Calu3 (cell line): ENCODE results near the gene SPAM1. TPM values are rescaled to one million over a fixed set of nuclear protein-coding genes. Genes with fewer than 3 reads are reported as not detected.
"Not testable (repeated sequence)": the region's sequence is repeated elsewhere in the genome, so short reads cannot be mapped to it uniquely, and the experiment has no call there.

Experiments
- BruUV-seq: library from RNA; stranded (reverse); fragments of 400-500 nt; replicated peaks from 2 replicates; lab custom pipeline; 2021; lab: Mats Ljungman, UMichigan
- CTCF ChIA-PET: fragments of 300-600 bp; sonication (Branson Sonifier 250); formaldehyde crosslinking; loops from one replicate; lab custom pipeline; 2022; ENCODE audit warnings: antibody characterized with exemption; lab: Charles Lee
- DNase-seq: peaks from one replicate; pipeline ENCODE4 v3.0.0; 2022
- H3K27ac Mint-ChIP-seq: one replicate; pipeline ENCODE4 v1.8.0; 2022; ENCODE audit warnings: mixed read lengths; ENCODE audit not compliant: unreplicated experiment
- H3K27me3 Mint-ChIP-seq: one replicate; pipeline ENCODE4 v1.8.0; 2022; ENCODE audit warnings: mixed read lengths; ENCODE audit not compliant: unreplicated experiment
- H3K36me3 Mint-ChIP-seq: one replicate; pipeline ENCODE4 v1.8.0; 2022; ENCODE audit warnings: mild to moderate bottlenecking, moderate library complexity, mixed read lengths; ENCODE audit not compliant: insufficient read depth, unreplicated experiment
- H3K4me1 Mint-ChIP-seq: one replicate; pipeline ENCODE4 v1.8.0; 2022; ENCODE audit warnings: mild to moderate bottlenecking, low read depth, mixed read lengths; ENCODE audit not compliant: unreplicated experiment
- H3K4me3 Mint-ChIP-seq: one replicate; pipeline ENCODE4 v1.8.0; 2022; ENCODE audit warnings: mild to moderate bottlenecking, low read depth, moderate library complexity, mixed read lengths; ENCODE audit not compliant: unreplicated experiment
- H3K9me3 Mint-ChIP-seq: one replicate; pipeline ENCODE4 v1.8.0; 2022; ENCODE audit warnings: low read depth, mixed read lengths; ENCODE audit not compliant: unreplicated experiment
- intact Hi-C: fragments of 100-400 bp; cut with micrococcal nuclease; formaldehyde crosslinking; loops from one replicate; pipeline ENCODE4 v1.10.0; 2022; ENCODE audit not compliant: unreplicated experiment
- total RNA-seq: library from RNA; stranded (reverse); gene quantifications from 2 replicates; pipeline ENCODE4 v1.2.3, GENCODE V29; 2022
- TF ChIP-seq, protein P1 (sequence below): fragments of 200-600 bp; IDR thresholded peaks from one replicate; pipeline ENCODE4 v1.8.0; 2022; ENCODE audit warnings: antibody characterized with exemption; ENCODE audit not compliant: unreplicated experiment

Gene SPAM1
- total RNA-seq, 1 experiment from 2014 or later: not detected

DNA sequence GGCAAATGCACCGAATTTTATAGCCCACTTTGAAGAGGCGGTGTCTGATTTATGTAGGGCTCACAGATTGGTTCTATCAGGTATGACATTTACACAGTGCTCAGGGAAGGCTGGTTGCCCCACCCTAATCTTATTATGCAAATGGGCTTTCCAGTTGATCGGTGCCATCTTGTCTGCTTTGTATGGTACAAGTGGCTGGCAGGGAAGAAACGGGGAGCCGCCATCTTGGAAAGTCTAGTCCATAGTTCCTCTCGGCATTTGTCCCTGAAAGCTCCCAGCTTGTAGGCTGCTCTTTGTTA lies 71.2 kb downstream of the SPAM1 start:
- BruUV-seq: no TSS peak
- Mint-ChIP-seq H3K27ac (no peak overlapping the region), H3K36me3 (no peaks in the 10 kb centered on the region), H3K4me1 (no peaks in the 10 kb centered on the region), H3K27me3 (peaks cover 27% of the 10 kb centered on the region), H3K9me3 (no peaks in the 10 kb centered on the region), H3K4me3 (no peak overlapping the region)
- CTCF ChIA-PET: no interaction called here
- intact Hi-C loops: loop anchor here (10.0 kb wide), 1 partner anchor 59 kb away; no protein-coding TSS in a partner anchor
- TF ChIP-seq, protein P1, sequence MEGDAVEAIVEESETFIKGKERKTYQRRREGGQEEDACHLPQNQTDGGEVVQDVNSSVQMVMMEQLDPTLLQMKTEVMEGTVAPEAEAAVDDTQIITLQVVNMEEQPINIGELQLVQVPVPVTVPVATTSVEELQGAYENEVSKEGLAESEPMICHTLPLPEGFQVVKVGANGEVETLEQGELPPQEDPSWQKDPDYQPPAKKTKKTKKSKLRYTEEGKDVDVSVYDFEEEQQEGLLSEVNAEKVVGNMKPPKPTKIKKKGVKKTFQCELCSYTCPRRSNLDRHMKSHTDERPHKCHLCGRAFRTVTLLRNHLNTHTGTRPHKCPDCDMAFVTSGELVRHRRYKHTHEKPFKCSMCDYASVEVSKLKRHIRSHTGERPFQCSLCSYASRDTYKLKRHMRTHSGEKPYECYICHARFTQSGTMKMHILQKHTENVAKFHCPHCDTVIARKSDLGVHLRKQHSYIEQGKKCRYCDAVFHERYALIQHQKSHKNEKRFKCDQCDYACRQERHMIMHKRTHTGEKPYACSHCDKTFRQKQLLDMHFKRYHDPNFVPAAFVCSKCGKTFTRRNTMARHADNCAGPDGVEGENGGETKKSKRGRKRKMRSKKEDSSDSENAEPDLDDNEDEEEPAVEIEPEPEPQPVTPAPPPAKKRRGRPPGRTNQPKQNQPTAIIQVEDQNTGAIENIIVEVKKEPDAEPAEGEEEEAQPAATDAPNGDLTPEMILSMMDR: no peak
- no peak for DNase-seq

- no TSS peak for BruUV-seq
- DNase-seq: no peak
- CTCF ChIA-PET: no interaction called here
- TF ChIP-seq, protein P1: no peak
- Mint-ChIP-seq H3K9me3 (no peaks in the 10 kb centered on the region), H3K27ac (no peak overlapping the region), H3K4me1 (no peaks in the 10 kb centered on the region), H3K27me3 (peaks cover 41% of the 10 kb centered on the region), H3K36me3 (no peaks in the 10 kb centered on the region), H3K4me3 (no peak overlapping the region)
- intact Hi-C loops: loop anchor here (10.0 kb wide), 1 partner anchor 56 kb away; no protein-coding TSS in a partner anchor
Observed at GRCh38 chr7:123998921-123999320, 73.9 kb downstream of the SPAM1 start.

DNA sequence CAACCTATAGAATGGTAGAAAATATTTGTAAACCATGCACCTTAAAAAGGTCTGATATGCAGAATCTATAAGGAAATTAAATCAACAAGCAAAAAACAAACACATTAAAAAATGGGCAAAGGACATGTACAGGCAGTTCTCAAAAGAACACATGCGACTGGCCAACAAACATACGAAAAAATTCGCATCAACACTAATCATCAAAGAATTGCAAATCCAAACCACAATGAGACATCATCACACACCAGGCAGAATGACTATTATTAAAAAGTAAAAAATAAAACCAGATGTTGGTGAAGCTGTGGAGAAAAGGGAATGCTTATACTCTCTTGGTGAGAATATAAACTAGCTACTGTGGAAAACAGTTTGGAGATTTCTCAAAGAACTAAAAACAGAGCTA lies 74.7 kb downstream of the SPAM1 start:
- intact Hi-C loops: loop anchor here (10.0 kb wide), 1 partner anchor 55 kb away; no protein-coding TSS in a partner anchor
- peaks cover 42% of the 10 kb centered on the region for H3K27me3 Mint-ChIP-seq
- TF ChIP-seq, protein P1: no peak
- CTCF ChIA-PET: no interaction called here
- no peaks in the 10 kb centered on the region for H3K36me3 Mint-ChIP-seq
- no peaks in the 10 kb centered on the region for H3K9me3 Mint-ChIP-seq
- DNase-seq: no peak
- no peaks in the 10 kb centered on the region for H3K4me1 Mint-ChIP-seq
- no TSS peak for BruUV-seq
- H3K4me3 Mint-ChIP-seq: no peak overlapping the region
- H3K27ac Mint-ChIP-seq: no peak overlapping the region

DNA sequence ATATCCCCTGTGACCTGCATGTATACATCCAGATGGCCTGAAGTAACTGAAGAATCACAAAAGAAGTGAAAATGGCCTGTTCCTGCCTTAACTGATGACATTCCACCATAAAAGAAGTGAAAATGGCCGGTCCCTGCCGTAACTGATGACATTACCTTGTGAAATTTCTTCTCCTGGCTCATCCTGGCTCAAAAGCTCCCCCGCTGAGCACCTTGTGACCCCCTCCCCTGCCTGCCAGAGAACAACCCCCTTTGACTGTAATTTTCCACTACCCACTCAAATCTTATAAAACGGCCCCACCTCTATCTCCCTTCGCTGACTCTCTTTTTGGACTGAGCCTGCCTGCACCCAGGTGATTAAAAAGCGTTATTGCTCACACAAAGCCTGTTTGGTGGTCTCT lies 83.3 kb downstream of the SPAM1 start:
- BruUV-seq, H3K36me3 Mint-ChIP-seq, H3K9me3 Mint-ChIP-seq, H3K4me1 Mint-ChIP-seq, DNase-seq, intact Hi-C loops, H3K4me3 Mint-ChIP-seq, H3K27ac Mint-ChIP-seq, CTCF ChIA-PET: not testable (repeated sequence)
- peaks cover 20% of the 10 kb centered on the region for H3K27me3 Mint-ChIP-seq

DNA sequence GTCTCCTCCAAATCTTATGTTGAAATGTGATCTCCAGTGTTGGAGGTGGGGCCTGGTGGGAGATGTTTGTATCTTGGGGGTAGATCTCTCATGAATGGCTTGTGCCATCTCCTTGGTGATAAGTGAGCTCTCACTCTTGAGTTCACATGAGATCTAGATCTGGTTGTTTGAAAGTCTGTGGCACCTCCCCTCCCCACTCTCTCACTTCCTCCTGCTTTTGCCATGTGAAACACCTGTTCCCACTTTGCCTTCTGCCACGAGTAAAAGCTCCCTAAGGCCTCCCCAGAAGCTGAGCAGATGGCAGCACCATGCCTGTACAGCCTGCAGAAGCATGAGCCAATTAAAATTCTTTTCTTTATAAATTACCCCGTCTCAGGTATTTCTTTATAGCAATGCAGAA lies 84.3 kb downstream of the SPAM1 start:
- Mint-ChIP-seq H3K27ac (no peak overlapping the region), H3K4me1 (no peaks in the 10 kb centered on the region), H3K4me3 (no peak overlapping the region), H3K27me3 (peaks cover 13% of the 10 kb centered on the region), H3K36me3 (no peaks in the 10 kb centered on the region), H3K9me3 (no peaks in the 10 kb centered on the region)
- BruUV-seq: no TSS peak
- intact Hi-C loops: no loop called here
- TF ChIP-seq, protein P1: no peak
- CTCF ChIA-PET: no interaction called here
- DNase-seq: no peak

Other genes starting within 250 kb of the SPAM1 start
- 33.2 and 37.5 TPM in 2 replicates for gene WASL, start 176.2 kb upstream of the SPAM1 start, total RNA-seq
- gene HYAL4, start 80.1 kb upstream of the SPAM1 start, total RNA-seq: not detected in 2 replicates
- not detected in 2 replicates for gene TMEM229A, start 107.8 kb downstream of the SPAM1 start, total RNA-seq